RWPE2 (cell line): Measurements from ENCODE around the gene KCNMA1.

ENCODE experiments used
- ATAC-seq: fragments of 200-7000 bp; cut with Tn5 transposase; 3 replicates; pipeline ENCODE4 v1.9.1; 2021; ENCODE audit warnings: low read depth
- DNase-seq: peaks from one replicate; pipeline ENCODE4 v3.0.0-alpha.2; 2020; ENCODE audit warnings: low spot score
- H3K27ac ChIP-seq: fragments of 450-650 bp; 2 replicates; pipeline ENCODE4 v1.5.1; 2017; ENCODE audit warnings: mild to moderate bottlenecking; ENCODE audit not compliant: poor library complexity, severe bottlenecking
- H3K27me3 ChIP-seq: fragments of 250-450 bp; sonication (Bioruptor Pico); 2 replicates; pipeline ENCODE4 v1.5.1; 2021; ENCODE audit warnings: mild to moderate bottlenecking, moderate library complexity; ENCODE audit not compliant: insufficient read depth, poor library complexity, severe bottlenecking
- H3K36me3 ChIP-seq: fragments of 250-450 bp; sonication (Bioruptor Pico); 2 replicates; pipeline ENCODE4 v1.5.1; 2020; ENCODE audit warnings: low read depth, mild to moderate bottlenecking, moderate library complexity
- H3K4me1 ChIP-seq: fragments of 250-450 bp; sonication (Bioruptor Pico); 2 replicates; pipeline ENCODE4 v1.5.1; 2021; ENCODE audit warnings: mild to moderate bottlenecking, moderate library complexity; ENCODE audit not compliant: insufficient read depth, poor library complexity, severe bottlenecking
- H3K4me3 ChIP-seq: fragments of 250-450 bp; sonication (Bioruptor Pico); 2 replicates; pipeline ENCODE4 v1.5.1; 2021; ENCODE audit warnings: mild to moderate bottlenecking, moderate library complexity; ENCODE audit not compliant: severe bottlenecking
- H3K9me3 ChIP-seq: fragments of 250-450 bp; sonication (Bioruptor Pico); 2 replicates; pipeline ENCODE4 v1.5.1; 2021; ENCODE audit warnings: mild to moderate bottlenecking, moderate library complexity; ENCODE audit not compliant: severe bottlenecking
- TF ChIP-seq, protein P1 (sequence below): fragments of 450-650 bp; IDR thresholded peaks from one replicate; pipeline ENCODE4 v1.5.1; 2017; ENCODE audit warnings: mild to moderate bottlenecking, moderate library complexity; ENCODE audit not compliant: poor library complexity, severe bottlenecking

KCNMA1 gene

DNA sequence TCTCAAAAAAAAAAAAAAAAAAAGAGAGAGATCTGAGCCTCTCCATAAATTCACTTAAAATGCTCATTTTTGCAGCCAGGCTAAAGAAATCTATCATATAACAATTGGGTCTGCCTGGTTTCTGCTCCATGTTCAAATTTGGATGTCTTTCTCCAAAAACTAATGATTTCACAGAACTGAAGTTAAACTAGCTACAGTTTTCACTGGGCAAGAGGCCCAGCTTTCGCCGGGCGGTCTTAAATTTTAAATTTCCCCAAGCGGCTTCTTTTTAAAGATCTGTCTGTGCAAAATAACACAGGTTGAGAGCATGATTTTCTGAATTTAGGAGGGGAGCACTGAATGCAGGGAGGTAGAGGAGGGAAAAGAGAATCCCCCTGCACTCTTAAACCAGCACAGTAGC, 603.4 kb downstream of the KCNMA1 start:
- Histone ChIP-seq H3K9me3 (peaks cover 1% of the 10 kb centered on the region), H3K36me3 (no peaks in the 10 kb centered on the region), H3K4me1 (no peaks in the 10 kb centered on the region), H3K4me3 (no peak overlapping the region), H3K27ac (no peak overlapping the region), H3K27me3 (no peaks in the 10 kb centered on the region)
- TF ChIP-seq, protein P1, sequence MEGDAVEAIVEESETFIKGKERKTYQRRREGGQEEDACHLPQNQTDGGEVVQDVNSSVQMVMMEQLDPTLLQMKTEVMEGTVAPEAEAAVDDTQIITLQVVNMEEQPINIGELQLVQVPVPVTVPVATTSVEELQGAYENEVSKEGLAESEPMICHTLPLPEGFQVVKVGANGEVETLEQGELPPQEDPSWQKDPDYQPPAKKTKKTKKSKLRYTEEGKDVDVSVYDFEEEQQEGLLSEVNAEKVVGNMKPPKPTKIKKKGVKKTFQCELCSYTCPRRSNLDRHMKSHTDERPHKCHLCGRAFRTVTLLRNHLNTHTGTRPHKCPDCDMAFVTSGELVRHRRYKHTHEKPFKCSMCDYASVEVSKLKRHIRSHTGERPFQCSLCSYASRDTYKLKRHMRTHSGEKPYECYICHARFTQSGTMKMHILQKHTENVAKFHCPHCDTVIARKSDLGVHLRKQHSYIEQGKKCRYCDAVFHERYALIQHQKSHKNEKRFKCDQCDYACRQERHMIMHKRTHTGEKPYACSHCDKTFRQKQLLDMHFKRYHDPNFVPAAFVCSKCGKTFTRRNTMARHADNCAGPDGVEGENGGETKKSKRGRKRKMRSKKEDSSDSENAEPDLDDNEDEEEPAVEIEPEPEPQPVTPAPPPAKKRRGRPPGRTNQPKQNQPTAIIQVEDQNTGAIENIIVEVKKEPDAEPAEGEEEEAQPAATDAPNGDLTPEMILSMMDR, result no peak
- ATAC-seq (no peak), DNase-seq (no peak)

- H3K4me3 ChIP-seq, result no peak overlapping the region
- TF ChIP-seq, protein P1, result no peak
- peaks cover 4% of the 10 kb centered on the region for H3K9me3 ChIP-seq
- H3K4me1 ChIP-seq, result no peaks in the 10 kb centered on the region
- H3K27ac ChIP-seq, result no peak overlapping the region
- no peaks in the 10 kb centered on the region for H3K36me3 ChIP-seq
- DNase-seq, result no peak
- no peaks in the 10 kb centered on the region for H3K27me3 ChIP-seq
- no peak for ATAC-seq
These were observed 605.4 kb downstream of the KCNMA1 start for GRCh38 chr10:77032188-77032570.

- H3K36me3 ChIP-seq, result no peaks in the 10 kb centered on the region
- peaks cover 4% of the 10 kb centered on the region for H3K9me3 ChIP-seq
- H3K27ac ChIP-seq, result no peak overlapping the region
- DNase-seq (no peak), ATAC-seq (no peak)
- H3K27me3 ChIP-seq, result no peaks in the 10 kb centered on the region
- no peak overlapping the region for H3K4me3 ChIP-seq
- TF ChIP-seq, protein P1, result no peak
- no peaks in the 10 kb centered on the region for H3K4me1 ChIP-seq
These were observed 605.9 kb downstream of the KCNMA1 start for GRCh38 chr10:77031531-77032187.

DNA sequence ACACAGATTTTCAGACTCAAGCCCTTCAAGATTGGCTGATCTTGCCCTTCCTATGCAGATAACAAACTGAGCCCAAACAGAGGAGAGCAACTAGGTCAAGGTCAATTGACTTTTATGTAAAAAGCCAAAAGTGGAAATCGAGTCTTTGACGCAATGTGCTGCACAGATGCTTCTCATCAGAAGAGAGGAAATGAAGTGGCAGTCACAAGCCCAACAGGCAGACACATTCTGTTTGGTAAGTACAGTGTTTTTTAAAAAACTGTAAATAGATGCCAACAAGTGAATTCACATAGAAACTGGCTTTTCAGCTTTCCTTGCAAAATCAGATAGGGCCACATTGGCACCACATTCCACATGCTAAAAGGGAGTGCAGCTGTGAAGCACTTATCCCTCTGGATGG, 606.6 kb downstream of the KCNMA1 start:
- no peaks in the 10 kb centered on the region for H3K4me1 ChIP-seq

More for the DNA sequence above, 606.6 kb downstream of the KCNMA1 start:
- ATAC-seq (no peak), DNase-seq (no peak)
- Histone ChIP-seq H3K27me3 (no peaks in the 10 kb centered on the region), H3K27ac (no peak overlapping the region), H3K4me3 (no peak overlapping the region), H3K36me3 (no peaks in the 10 kb centered on the region), H3K9me3 (peaks cover 4% of the 10 kb centered on the region)
- TF ChIP-seq, protein P1, result no peak
